Measurements from ENCODE around the gene HECW1. TPM values are rescaled to one million over a fixed set of nuclear protein-coding genes. Genes with fewer than 3 reads are reported as not detected.

HECW1 gene
- total RNA-seq, 2 donors from 2014 or later, result not detected

DNA sequence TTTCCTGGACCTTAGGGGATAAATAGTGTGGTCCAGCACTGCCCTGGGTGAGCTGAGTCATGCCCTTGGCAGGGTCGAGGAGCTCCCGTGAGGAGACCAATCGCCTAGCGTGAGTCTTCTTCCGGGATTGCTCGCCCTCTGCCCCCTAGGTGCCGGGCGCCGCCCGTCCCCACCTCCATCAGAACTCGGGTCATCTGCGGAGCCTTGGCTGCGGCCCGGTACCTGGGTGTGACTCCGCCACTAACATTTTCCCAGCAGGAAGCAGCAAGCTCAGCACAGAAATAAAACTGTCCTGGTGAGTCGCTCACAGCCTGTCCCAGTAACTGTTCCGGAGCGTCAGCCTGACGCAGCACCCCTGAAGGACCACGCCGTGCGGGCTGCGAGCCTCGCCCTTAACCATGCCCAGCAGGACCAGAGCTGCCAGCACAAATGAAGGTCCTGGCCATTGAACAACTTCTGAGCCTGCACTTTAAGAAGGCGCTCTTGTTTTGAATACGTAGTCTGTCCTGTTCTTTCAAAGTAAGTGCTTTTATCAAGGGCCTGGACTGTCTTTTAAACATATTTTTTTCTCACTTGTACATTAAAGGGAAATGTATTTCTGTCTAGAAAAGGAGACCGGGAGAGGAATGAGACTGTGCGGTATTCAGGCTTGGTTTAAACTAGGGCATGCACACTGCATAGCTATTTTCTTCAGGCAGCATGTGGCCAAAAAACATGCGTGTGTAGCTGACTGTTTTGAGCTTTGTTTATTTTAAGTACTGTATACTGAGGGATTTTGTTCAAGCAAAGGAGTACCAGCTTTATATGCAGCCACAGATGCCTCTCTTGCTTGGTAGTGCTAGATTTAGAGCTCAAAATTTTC lies 136.7 kb downstream of the HECW1 start:
- Mint-ChIP-seq H3K36me3 (no peaks in the 10 kb centered on the region), H3K9me3 (no peaks in the 10 kb centered on the region), H3K27ac (no peak overlapping the region)
- ATAC-seq (no peak), DNase-seq (ENCODE audit: low spot score in 2 of 2) (no peak)

DNA sequence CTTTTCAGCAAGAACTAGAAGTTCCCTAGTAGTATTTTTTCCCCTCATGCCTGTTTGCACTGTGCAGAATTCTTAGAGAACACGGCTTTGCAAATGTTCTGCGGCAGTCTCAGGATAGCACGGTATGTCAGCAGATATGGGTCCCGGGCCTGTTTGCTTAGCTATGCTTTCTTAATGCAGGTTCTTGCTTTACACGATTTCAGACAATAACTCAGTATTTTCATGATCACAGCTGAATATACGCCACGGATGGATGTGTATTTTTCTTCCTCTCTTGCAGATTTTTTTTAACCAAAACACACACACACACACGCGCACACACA lies 137.3 kb downstream of the HECW1 start:
- no peak for ATAC-seq
- DNase-seq (ENCODE audit: low spot score in 2 of 2), result no peak
- Mint-ChIP-seq H3K9me3 (no peaks in the 10 kb centered on the region), H3K27ac (no peak overlapping the region), H3K36me3 (no peaks in the 10 kb centered on the region)

DNA sequence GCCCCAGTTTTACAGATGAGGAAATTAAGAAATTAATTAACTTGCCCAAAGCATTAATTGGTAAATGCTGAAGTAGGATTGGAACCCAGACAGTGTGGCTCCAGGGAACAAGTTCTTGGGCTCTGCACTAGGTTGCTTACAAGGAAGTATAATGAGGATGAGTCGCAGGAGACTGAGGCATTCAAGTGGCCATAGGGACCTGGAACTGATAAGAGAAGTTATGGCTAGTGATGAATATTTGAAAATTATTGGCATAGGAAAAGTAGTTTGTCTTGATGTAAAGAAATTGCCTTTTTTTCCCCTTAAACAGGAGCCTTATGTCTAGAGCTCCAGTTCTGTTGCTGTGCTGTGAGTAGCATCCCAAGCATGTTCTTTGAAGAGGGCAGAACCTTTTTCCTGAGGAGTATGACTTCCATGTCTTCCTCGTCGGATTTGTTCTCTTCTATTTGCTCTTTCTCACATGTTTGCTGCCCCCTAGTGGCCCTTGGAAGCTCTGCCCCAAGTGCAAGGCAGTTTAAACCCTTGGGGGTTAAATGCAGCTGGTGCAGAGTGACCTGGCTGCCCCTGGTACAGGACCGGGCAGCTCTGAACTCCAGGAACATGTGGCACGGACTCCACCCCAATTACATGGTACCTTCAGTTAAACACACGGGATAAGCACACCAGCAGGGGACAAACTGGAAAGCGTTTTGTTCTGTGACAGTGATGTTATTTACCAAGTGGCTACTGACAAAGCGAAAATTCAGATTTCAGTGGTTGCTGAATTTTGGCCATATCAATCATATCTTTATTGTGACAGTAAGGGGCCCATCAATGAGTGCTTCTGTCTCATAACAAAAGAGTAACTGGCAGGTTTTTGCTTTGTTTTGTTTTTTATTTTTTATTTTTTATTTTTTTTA lies 148.8 kb downstream of the HECW1 start:
- ATAC-seq, result peak; percentile 71 to 81

DNA sequence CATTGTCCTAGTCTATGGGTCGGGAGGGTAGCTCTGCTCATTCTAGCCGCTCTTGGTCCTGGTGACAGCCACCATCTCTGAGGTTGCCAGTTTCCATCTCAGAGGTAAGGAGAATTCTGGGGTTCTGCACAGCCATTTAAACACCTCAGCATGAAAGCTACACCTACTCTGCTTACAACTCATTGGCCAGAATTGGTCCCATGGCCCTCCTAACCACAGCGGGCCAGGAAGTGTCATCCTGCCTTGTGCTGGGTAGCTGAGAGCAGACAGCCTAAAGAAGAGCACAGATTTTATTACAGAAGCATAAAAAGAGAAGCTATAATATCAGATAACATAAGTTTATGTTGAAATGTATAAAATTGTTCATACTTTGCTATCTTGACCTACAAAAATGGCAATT lies 152.7 kb downstream of the HECW1 start:
- ATAC-seq (no peak), DNase-seq (ENCODE audit: low spot score in 2 of 2) (no peak)
- Mint-ChIP-seq H3K27ac (no peak overlapping the region), H3K36me3 (no peaks in the 10 kb centered on the region), H3K9me3 (no peaks in the 10 kb centered on the region)

More for the DNA sequence above, 148.8 kb downstream of the HECW1 start:
- H3K36me3 Mint-ChIP-seq, result no peaks in the 10 kb centered on the region
- no peak overlapping the region for H3K27ac Mint-ChIP-seq
- DNase-seq (ENCODE audit: low spot score in 2 of 2), result peak in 1 of 2 donors; percentile 65
- H3K9me3 Mint-ChIP-seq, result no peaks in the 10 kb centered on the region

DNA sequence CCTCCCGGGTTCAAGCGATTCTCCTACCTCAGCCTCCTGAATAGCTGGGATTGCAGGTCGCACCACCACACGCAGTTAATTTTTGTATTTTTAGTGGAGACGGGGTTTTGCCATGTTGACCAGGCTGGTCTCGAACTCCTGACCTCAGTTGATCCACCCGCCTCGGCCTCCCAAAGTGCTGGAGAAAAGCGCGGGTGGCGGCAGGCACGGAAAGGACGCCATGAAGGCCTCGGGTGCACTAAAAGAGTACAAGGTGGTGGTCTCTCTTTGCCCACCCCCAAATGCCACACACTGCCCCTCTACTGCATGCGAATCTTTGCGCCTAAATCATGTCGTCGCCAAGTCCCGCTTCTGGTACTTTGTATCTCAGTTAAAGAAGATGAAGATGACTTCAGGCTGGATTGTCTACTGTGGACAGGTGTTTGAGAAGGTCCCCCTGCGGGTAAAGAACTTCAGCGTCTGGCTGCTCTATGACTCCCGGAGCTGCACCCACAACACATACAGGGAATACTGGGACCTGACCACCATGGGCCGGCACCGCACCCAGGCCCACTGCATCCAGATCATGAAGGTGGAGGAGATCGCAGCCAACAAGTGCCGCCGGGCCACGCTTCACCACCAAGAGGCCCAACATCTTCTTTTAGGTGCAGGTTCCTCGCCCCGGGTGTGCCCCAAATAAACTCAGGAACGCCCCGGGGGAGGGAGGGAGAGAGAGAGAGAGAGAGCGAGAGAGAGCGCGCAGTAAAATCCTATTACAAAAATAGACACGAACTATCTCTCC lies 161.7 kb downstream of the HECW1 start:
- peaks cover 0 to 10% of the 10 kb centered on the region in 2 donors for H3K9me3 Mint-ChIP-seq
- H3K27ac Mint-ChIP-seq, result no peak overlapping the region
- no peak for ATAC-seq

DNA sequence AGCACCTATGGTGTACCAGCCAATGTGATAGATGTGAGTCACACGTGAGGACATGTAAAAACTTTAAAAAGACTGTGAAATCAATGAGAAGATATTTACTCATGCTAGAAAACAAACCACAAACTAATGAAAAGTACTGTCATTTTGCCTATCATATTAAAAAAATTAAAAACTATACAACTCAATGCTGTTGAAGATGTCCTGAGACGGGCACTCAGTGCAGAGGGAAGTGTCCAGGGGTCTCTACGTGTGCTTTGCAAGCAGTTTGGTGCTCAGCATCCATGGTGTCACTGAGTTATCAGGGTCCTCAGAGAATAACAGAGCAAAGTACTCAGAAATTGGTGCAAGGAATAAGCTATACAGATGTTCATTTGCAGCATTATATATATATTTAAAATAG lies 162.3 kb downstream of the HECW1 start:
- no peak overlapping the region for H3K27ac Mint-ChIP-seq
- no peak for ATAC-seq
- H3K36me3 Mint-ChIP-seq, result peaks cover 4 to 5% of the 10 kb centered on the region in 2 donors
- peaks cover 0 to 10% of the 10 kb centered on the region in 2 donors for H3K9me3 Mint-ChIP-seq
- DNase-seq (ENCODE audit: low spot score in 2 of 2), result no peak

More for the DNA sequence above, 161.7 kb downstream of the HECW1 start:
- no peak for DNase-seq (ENCODE audit: low spot score in 2 of 2)
- H3K36me3 Mint-ChIP-seq, result peaks cover 4 to 5% of the 10 kb centered on the region in 2 donors

DNA sequence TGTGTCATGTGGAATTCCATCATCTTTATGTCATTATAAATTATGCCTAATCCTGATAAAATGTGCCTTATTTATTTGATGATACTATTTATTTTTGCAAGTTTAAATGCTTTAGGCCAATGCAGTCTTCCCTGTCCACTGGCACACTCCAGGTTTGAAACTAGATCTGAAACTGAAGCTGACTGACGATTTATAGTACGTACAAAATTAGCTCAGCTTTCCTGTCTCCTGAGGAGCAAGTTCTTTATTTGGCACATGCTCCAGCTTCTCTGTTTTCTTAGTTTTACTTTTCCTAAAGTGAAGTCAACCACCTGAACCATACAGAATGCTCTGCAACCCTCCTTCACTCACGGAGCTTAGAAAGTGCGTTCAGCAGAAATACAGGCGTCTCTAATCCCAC lies 164.1 kb downstream of the HECW1 start:
- Mint-ChIP-seq H3K36me3 (peaks cover 0 to 4% of the 10 kb centered on the region in 2 donors), H3K9me3 (peaks cover 0 to under 1% of the 10 kb centered on the region in 2 donors), H3K27ac (no peak overlapping the region)
- DNase-seq (ENCODE audit: low spot score in 2 of 2) (no peak), ATAC-seq (no peak)

DNA sequence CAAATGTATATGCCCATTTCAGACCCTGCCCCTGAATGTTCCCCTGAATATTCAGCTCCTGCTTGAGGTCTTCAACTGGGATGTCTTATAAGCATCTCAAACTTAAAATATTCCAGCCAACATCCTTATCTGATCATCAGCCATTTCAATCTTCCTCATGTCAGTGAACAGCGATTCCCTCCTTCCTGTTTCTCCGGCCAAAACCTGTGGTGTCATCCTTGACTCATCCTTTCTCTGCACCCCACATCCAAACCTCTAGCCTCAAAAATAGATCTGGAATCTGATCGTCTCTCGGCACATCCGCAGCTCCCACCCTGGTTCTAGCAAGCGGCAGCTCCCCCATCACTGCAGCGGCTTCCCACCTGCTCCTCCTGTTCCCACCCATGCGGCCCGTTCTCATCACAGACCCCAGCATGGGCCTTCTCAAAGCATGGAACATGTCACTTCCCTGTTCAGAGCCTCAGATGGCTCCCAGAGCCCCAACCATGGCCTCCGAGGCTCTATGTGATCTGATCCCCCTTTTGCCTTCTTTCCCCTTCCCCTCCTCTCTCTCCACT lies 165.7 kb downstream of the HECW1 start:
- Mint-ChIP-seq H3K9me3 (no peaks in the 10 kb centered on the region), H3K27ac (no peak overlapping the region), H3K36me3 (no peaks in the 10 kb centered on the region)
- DNase-seq (ENCODE audit: low spot score in 2 of 2) (no peak), ATAC-seq (no peak)

DNA sequence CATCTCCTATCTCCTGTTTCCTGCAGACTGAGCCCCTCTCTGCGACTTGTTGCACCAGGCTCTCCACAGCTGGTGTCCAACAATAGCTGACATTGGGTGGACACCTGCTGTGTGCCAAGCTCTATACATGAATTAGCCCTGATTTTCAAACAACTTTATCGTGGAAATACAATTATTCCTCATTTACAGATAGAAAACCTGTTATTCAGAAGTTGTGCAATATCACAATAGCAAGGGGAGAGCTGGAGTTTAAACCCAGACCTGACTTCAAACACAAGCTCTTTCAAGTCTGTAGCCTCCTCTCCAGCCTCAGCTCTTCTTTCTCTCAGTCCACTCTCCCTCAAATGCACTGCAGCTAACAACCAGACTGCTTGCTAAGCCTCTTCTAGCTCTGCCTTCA lies 168.8 kb downstream of the HECW1 start:
- no peak for DNase-seq (ENCODE audit: low spot score in 2 of 2)
- peaks cover 0 to 3% of the 10 kb centered on the region in 2 donors for H3K9me3 Mint-ChIP-seq
- no peaks in the 10 kb centered on the region for H3K36me3 Mint-ChIP-seq
- ATAC-seq, result no peak
- H3K27ac Mint-ChIP-seq, result no peak overlapping the region

DNA sequence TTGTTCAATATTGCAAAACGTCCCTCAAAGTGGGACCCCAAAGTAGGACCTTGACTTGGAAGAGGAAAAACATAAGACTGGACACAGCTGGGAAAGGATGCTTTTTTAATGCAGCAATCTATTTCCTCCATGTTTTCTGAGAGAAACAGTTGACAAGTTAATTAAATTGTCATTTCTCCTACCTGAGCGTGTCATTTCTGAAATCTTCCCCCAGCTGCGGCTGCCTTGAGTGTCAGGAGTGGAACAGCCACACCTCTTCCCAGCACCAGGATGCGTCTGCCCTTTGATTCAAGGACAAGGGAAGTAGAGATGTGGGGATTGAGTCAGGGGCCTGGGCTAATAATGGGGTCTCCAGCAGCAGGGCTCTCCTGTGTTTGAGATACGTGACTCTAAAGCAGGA lies 171.3 kb downstream of the HECW1 start:
- ATAC-seq (no peak), DNase-seq (ENCODE audit: low spot score in 2 of 2) (no peak)
- Mint-ChIP-seq H3K27ac (no peak overlapping the region), H3K9me3 (peaks cover 11 to 12% of the 10 kb centered on the region in 2 donors), H3K36me3 (peaks cover 0 to 6% of the 10 kb centered on the region in 2 donors)

DNA sequence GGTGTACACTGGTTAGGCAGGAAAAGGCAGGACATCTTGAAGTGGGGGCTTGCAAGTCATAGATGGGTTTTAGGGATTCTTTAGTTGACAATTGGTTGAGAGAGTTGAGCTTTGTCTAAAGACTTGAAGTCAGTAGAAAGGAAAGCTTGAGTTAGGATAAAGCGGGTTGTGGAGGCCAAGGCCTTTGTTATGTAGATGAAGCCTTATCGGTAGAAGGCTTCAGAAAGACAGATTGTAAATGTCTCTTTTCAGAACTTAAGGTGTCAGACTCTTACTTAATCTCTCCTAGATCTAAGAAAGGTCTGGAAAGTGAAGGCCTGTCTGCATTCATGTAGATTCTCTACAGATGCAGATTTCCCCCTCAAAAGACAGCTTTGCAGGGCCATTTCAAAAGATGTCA lies 177.4 kb downstream of the HECW1 start:
- Mint-ChIP-seq H3K27ac (no peak overlapping the region), H3K9me3 (peaks cover 16 to 17% of the 10 kb centered on the region in 2 donors), H3K36me3 (peaks cover 8 to 20% of the 10 kb centered on the region in 2 donors)
- DNase-seq (ENCODE audit: low spot score in 2 of 2) (no peak), ATAC-seq (no peak)

DNA sequence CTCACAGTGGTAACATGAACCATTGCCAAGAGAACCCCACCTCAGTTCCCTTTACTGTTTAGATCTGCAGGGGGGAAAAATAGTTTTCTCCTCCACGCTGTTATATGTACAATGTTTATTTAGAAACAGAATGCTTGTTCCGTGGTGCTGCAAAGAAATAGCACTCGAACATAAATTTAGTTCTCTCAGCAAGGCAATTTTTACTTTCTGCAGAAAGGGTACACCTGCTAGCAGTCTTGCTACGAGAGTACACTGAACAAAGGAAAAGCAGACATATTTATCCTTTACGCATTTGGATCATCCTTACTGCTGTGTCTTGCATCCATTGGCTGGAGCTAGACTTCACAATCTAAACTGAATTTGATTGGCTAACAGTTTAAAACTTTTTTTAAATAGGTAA lies 178.5 kb downstream of the HECW1 start:
- Mint-ChIP-seq H3K36me3 (peaks cover 8 to 20% of the 10 kb centered on the region in 2 donors), H3K9me3 (peaks cover 14 to 16% of the 10 kb centered on the region in 2 donors), H3K27ac (no peak overlapping the region)

DNA sequence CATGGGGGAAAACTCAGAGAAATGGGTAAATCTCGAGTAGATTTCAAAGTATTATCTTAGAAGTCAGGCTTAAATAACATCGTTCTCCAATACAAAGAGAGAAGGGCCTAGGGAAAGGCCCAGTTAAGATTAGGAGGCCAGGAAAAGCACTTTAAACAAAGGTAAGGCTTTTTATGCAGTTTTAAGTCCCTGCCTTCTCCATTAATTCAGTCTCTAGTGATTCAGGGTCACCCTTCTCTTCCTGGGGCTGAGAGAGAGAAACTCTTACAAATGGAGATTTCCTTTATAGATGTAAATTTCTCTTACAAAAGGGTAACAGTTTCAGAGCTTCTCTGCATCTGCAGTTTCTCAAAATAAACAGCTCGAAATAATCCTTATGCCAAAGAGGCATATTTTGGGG lies 179.3 kb downstream of the HECW1 start:
- ATAC-seq, result no peak
- H3K27ac Mint-ChIP-seq, result no peak overlapping the region
- peaks cover 8 to 16% of the 10 kb centered on the region in 2 donors for H3K36me3 Mint-ChIP-seq
- H3K9me3 Mint-ChIP-seq, result peaks cover 11 to 14% of the 10 kb centered on the region in 2 donors
- DNase-seq (ENCODE audit: low spot score in 2 of 2), result no peak

More for the DNA sequence above, 178.5 kb downstream of the HECW1 start:
- DNase-seq (ENCODE audit: low spot score in 2 of 2) (no peak), ATAC-seq (no peak)

DNA sequence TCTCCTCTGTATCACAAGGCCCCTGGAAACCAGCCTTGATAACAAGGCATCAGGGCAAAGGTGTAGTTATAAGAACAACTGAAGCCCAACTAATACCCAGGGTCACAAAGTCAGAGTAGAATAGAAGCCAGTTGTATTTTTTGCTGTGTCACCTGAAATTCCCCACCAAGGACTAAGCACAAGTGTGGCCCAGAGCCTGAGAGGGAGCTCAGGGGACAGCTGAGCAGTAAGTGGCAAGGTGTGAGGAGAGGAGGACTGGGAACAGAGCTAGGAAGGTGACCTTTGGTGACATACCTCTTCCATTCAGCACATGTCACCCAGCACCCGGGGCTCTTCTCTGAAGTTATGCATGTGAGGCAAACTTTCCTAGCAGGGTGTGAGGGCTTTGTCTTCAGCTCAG lies 179.9 kb downstream of the HECW1 start:
- DNase-seq (ENCODE audit: low spot score in 2 of 2), result no peak
- H3K9me3 Mint-ChIP-seq, result peaks cover 6 to 8% of the 10 kb centered on the region in 2 donors
- peaks cover 8 to 14% of the 10 kb centered on the region in 2 donors for H3K36me3 Mint-ChIP-seq
- H3K27ac Mint-ChIP-seq, result no peak overlapping the region
- ATAC-seq, result no peak

DNA sequence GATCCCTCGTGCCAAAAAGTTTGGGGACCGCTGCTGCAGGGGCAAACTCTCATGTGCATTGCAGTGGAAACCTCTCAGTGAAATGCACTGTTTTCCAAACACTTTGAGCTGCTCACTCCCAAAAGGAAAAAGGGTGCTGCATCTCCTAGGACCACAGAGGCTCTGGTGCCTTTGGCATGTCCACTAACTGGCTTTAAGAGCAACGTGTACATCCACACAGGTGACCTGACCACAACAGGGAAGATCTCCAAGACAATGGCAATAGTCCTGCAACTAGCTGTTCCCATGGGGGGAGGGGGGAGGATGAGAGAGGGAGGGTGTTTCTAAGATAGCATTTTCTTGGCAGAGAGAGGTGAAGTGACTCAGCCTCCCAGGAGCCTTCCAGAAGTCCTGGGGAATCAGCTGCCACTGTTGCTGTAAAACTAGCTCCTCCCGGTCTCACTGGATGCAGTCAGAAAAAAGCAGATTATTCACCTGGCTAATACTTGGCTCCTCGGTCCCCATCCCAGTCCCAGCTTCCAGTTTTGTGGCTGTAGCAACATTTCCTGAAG lies 181.7 kb downstream of the HECW1 start:
- DNase-seq (ENCODE audit: low spot score in 2 of 2) (no peak), ATAC-seq (no peak)
- peaks cover 4 to 6% of the 10 kb centered on the region in 2 donors for H3K9me3 Mint-ChIP-seq
- H3K36me3 Mint-ChIP-seq, result peaks cover 8 to 14% of the 10 kb centered on the region in 2 donors
- H3K27ac Mint-ChIP-seq, result no peak overlapping the region

DNA sequence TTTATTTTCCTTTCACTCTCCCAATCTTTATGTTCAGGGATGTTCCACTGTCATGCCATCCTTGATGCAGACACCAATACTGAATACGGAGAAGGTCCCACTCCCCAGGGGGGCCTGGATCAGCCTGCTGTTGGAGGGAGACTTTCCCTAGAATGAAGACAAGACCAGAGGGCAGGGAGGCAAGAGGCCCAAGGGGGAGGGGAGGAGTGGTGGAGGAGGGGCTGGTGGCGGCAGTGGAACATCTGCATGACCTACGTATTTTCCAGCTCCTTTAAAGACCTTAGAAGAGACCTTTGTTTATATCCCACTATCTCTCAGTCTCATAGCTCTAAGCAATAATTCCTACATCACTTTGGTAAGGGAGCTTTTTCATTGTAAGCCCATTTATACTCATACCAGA lies 183.0 kb downstream of the HECW1 start:
- DNase-seq (ENCODE audit: low spot score in 2 of 2), result no peak
- no peak for ATAC-seq
- H3K36me3 Mint-ChIP-seq, result peaks cover 3 to 7% of the 10 kb centered on the region in 2 donors
- peaks cover 0 to 4% of the 10 kb centered on the region in 2 donors for H3K9me3 Mint-ChIP-seq
- H3K27ac Mint-ChIP-seq, result no peak overlapping the region

Measured in activated naive CD4-positive, alpha-beta T cell treated with anti-CD3 and anti-CD28 coated beads, Interleukin-2, amount 50 U/mL, for 72 hours (primary cell).